GM21723 (cell line): Measurements from ENCODE around the gene KLF5.
"Not testable (repeated sequence)": the region's sequence is repeated elsewhere in the genome, so short reads cannot be mapped to it uniquely, and the experiment has no call there.

Source experiments
- ATAC-seq: cut with Tn5 transposase; IDR thresholded peaks from one replicate; pipeline ENCODE4 v1.9.1; 2021; ENCODE audit warnings: mild to moderate bottlenecking, moderate library complexity; ENCODE audit not compliant: unreplicated experiment

The KLF5 gene

DNA sequence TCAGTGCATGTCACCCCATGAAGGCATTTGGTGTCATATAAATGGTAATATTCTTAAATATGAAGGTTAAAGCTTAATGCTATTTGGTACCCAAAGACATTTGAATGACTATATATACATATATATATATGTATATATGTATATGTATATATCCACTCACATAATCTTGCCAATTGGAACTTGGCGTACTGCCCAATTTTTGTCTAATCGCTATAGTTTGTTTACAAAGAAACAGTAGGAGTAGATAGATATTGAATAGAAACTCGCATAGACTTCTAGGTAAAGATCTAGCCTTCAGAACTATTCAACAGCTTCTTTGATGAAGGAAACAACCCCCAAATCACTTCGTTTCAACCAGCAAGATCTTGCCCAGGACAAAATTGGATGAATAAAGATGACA is 24.1 kb downstream of the KLF5 start:
- no peak for ATAC-seq

DNA sequence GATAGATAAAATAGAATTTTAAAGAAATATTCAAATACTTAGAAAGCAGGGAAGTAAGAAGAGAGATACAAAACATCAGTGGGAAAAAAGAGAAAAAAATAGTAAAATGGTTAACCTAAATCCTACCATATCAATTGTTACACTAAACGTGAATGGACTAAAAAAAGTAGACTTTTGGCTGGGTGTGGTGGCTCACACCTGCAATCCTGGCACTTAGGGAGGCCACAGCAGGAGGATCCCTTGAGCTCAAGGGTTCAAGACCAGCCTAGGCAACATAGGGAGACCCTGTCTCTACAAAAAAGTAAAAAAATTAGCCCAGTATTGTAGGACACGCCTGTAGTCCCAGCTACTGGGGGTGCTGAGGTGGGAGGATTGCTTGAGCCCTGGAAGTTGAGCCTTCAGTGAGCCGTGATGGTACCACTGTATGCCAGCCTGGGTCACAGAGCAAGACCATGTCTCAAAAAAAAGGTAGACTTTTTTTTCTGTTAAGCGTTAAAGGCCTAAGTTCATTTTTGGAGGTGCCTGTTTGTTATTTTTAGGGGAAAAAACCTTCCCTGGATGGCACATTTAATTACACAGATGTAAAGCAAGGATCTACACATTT is 29.6 kb downstream of the KLF5 start:
- ATAC-seq, result no peak

DNA sequence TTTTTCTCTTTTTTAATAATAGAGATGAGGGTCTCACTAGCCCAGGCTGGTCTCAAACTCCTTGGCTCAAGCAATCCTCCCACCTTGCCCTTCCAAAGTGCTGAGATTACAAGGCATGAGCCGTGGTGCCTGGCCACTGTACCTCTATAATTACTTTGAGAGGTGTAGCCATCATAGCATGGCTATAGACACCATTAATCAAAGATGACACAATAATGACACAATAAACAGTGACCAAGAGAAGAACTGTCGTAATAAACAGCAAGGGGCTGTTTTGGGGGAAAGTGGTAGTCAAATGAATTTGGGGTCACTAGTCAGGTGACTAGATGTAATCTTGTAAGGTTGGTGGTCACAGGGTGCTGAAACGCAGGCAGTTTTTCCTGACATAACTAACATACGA is 30.4 kb downstream of the KLF5 start:
- no peak for ATAC-seq

DNA sequence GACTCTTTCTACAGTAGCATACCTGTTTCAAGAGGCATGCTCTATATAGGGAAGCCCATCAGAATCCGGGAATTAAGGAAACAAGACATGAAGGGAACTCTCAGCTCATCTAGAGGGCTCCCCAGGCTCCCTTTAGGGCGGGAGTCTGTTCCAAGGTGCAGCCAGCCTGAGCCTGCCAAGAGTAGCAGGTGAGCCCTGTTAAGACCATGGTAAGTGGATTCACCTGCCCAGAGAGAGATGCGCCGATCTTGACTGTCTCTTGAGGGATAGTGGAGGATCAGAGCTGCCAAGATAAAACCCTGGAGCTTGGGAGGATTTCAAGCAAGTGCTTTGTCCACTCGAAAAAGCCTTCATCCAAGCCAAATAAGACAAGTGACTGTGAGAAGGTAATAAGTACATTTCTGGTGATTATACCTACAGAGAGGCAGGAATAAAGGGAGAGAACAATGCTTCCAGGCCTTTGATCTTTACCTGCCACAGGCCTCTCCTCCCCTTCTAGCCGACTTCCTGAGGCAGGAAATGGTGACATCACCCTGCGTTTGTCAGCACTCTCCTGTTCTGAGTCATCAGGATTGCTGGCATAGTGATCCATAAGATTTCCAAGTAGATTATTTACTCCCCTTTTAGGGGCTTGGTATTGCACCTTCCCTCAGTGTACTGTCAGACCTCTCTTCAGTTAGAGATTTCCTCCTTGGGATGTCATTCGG is 31.5 kb downstream of the KLF5 start:
- no peak for ATAC-seq

DNA sequence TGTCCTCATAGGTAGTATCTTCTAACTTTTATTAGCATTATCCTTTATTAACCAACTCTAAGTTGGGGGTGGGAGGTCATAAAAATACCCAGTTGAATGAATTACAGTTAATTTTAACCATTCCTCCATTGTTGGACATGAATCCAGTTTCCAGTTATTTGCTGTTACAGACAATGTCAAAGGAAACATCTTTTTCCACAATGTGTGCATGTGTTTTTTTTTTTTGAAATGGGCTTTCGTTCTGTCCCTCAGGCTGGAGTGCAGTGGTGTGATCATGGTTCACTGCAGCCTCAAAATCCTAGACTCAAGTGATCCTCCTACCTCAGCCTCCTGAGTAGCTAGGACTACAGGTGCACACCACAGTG is 32.0 kb downstream of the KLF5 start:
- no peak for ATAC-seq

DNA sequence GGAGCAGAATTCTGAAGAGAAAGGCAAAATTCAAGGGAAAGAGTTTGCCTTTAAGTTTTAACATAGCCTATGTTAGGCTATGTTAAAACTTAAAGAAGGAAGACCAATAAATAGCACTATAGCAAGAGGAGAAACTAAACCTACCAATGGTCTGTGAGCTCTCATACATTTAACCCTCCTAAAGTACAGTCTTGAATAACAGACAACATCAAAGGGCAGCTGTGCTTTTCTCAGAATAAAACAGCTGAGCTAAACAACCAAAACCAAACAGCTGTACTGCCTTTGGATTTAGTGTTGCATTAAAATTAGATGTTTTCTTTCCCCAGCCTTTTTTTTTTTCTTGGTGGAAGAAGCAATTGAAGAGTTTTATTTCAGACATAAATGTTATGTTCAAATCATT is 34.0 kb downstream of the KLF5 start:
- ATAC-seq, result no peak

DNA sequence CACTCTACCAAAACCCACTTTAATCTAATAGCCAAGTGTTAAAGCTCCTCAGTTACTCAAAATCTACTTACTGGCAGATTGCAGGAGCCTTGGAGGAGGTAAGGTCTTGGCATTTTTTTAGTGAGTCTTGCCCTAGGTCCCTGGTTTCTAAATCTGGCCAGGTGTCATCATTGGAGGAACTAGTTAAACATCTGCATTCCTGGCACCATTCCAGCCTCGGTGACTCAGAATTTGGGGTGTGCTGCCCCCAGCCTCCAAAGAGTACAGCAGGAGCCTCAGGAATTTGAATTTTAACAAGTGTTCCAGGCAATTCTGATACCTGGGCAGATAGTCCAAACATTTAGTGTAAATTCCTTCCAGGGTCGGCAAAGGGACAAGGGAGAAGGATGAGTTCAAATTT is 37.4 kb downstream of the KLF5 start:
- ATAC-seq, result no peak

DNA sequence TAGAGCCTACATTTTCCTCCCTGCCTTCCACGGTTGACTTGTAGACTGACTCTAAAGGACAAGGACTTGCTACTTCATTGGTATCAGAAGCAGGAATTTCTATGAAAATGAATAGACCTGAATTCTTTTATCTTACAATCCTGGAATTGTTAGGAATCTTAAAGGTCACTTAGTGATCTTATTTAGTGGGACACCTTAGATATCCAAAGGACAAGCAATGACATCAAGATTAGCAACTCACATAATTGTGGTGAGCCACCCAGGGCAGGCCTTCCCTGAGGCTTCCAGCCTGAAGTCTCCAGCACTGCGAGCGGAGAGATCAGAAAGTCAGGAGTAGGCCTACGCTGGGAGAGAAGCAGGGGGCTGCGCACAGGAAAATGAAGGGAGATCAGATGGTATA is 37.8 kb downstream of the KLF5 start:
- ATAC-seq, result no peak

DNA sequence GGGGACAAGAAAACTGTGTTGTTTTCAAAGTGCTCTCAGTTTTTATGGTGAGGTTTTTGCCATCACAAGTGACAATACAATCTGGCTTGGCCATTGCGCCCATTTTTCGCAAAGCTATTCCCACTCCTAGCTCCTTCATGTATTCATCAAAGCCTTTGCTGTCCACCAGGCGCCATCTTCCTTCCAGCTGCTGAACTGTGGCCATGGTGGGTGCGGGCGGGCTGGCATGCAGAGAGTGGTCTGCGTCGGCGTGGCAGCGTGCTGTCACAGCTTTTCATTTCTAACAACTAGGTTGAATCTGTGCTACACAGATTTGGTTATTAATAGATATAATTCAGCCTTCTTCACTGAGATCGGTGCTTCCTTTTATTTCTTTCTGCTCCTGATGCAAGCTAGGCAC is 42.0 kb downstream of the KLF5 start:
- ATAC-seq, result not testable (repeated sequence)

DNA sequence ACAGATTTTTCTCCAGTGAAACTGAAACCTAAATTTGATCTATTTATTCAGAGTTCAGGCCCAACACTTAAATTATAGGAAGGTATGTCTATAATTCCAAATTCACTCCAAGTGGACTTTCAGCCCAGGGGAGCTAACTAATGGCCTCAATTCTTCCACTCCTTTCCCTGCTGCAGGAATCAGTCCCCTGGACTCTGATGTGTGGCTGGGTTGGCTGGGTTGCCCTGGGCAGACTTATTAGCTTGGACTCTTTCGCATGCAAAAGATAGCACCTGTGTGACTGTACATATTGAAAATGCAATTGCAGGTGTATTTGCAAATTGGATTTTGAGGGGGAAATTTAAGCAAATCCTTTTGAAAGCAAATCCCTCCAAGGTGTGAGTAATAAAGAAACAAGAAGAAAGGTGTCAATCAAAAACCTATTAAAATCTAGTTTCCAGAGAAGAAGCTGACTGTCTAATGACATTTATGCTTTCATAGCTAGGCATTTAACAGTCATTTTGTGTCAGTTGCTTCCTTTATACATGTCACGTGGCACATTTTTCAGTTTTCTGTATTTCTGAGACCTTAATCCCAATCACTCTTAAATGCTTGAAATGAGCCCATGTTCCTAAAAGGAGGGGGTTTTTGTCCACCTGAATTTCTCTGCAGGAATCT is 42.7 kb downstream of the KLF5 start:
- no peak for ATAC-seq

DNA sequence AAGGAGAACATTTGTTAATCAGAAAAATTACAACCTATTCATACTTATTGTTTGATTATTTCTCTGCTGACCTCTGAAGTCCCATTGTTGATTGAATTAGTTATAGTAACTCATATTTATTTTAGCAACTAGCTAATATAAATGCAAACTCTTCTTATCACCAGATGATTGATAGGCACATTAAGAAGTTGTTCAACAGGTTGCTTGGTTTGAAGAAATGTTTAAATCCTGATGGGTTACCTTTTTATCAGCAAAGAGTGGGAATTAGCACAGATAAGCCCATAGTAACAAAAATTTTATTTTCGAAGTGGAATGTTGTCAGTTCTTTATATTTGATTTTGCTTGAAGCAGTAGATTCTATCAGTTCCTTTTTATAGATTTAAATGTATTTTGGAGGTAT is 44.4 kb downstream of the KLF5 start:
- ATAC-seq, result no peak

DNA sequence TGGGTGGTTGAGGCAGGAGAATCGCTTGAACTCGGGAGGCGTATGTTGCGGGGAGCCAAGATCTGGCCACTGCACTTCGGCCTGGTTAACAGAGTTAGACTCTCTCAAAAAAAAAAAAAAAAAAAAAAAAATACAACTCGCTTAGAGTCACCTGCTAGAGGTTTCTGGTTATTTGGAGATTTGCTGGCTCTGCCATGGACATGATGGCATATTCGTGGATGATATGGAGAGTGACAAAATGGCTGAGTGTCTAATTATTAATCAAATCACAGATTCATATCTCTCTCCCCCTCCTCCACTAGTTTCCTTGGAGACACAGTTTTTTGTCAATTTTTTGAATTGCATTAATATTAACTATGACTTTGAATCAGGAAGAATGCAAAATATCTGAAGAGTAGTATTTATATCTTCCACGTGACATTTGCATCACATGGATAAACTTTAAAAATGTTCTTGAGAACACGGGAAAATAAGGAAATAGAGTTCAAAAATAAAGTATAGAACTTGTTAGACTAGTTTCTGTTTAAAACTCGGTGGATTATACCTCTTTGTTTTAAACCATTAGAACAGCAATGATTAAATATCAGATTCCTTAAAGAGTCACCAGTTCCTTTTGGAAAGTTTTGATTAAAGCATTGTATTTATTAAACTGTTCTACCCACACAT is 47.8 kb downstream of the KLF5 start:
- ATAC-seq, result no peak

DNA sequence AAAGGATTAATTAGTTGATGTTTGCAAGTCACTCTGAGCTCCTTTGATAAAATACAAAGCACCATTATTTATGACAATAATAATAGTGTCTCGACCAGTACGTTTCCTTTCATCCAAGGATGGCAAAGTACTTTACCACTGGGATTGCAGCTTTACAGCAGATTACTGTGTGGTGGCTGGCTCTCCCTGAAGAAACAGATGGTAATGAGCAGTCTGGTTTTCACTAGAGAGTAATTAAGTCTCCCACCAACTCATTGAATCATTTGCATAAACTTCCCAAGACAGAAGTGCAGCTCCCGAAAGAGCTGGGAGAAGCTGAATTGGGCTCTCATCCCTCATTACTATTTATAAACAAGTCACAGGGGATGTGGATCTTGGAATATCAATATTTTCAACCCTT is 48.7 kb downstream of the KLF5 start:
- ATAC-seq, result no peak

DNA sequence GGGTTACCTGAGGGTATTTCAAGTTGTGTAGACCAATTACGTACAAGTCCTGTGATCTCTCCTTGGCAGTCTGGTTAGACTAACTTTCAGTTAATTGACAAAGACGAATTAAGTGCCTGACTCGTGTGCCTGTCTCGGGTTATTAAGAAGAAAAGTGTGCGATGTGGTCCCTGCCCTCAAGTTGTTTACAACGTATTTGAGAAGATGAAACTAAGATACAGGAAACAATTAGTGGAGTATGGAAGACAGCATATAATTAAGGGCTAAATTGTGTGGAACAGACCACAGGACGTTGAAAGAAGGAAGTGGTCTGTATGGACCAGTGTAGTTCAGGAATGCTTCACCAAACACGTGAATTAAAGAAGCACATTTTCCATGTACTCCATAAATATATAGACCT is 49.2 kb downstream of the KLF5 start:
- no peak for ATAC-seq

DNA sequence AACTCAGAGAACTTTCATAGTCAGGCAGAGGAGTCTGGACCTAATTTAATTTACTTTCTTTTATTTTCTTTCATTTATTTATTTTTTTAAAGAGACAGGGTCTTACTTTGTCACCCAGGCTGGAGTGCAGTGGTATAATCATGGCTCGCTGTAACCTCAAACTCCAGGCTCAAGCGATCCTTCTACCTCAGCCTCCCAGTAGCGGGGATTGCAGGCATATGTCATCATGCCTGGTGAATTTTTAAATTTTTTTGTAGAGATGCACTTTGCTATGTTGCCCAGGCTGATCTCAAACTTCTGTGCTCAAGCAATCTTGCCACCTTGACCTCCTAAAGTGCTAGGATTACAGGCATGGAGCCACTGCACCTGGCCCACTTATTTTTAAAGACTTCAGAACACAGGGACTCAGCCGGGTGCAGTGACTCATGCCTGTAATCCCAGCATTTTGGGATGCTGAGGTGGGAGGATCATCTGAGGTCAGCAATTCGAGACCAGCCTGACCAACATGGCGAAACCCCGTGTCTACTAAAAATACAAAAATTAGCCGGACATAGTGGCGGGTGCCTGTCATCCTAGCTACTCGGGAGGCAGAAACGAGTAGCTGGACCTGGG is 50.6 kb downstream of the KLF5 start:
- no peak for ATAC-seq

DNA sequence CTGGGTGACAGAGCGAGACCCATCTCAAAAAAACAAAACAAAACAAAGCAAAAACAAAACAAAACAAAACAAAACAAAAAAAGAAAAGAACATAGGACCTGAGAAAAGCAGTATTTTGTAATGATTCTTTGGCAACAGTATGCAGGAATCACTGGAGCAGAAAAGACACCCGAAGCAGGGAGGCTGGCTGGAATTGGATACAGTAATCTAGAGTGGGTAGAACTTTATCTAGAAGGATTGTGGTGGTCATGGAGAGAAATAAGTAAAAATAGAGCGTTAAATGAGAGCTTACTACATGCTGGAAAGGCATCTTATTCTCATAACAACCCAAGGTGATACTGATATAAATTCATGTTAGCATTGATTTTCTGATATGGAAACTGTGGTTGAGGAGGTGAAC is 51.2 kb downstream of the KLF5 start:
- ATAC-seq, result no peak

DNA sequence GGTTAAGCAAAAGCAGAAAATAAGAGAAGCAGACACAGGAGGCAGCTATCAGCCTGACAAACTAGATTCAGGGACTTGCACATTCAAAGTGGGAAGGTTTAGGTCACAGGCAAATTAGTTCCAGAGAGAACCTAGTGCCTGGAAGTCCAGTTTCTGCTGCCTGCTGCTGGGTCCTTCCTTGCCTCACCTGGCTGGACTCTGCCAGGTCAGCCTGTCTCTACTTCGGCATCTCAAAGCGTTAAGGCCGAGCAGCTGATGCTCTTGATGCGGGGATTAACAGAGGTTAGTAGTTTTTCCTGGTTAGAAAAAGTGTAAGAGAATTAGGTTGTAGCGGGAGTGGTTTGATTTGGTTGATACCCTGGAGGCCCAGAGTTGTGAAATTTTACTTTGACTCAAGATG is 52.0 kb downstream of the KLF5 start:
- no peak for ATAC-seq

DNA sequence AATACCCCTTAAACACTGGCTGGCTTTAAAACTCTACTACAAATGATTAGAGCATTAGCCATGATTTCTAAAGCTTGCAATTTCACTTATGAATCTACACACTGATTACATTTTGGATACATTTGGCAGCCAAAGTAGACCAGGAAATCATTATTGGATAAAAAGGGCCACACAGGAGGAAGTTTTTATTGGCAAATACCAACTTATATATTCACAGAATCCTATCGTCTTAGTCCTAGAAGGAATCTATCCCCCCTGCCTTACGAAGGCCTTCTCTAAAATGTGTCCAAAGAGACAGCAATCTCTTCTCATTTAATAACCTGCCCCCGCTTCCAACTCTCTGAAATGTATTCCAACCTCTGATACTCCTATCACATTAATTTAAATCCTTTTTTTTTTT is 52.5 kb downstream of the KLF5 start:
- ATAC-seq, result no peak

DNA sequence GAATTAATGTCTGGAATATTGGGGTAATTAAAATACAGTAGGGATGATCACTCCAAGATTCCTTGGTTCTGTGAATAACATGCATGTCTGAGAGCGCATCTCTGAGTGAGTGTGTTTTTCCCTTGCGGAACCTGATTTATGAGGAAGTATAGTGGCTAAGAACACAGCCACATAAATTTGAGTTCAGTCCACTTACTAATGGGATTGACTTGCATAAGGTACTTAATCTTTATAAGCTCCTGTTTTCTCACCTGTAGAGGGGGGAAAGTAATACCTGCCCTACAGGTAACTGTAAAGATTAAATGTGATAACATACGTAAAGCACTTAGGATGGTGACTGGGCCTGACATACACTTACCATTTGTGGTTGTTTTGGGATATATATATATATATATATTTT is 60.8 kb downstream of the KLF5 start:
- no peak for ATAC-seq
